Liver (tissue), 9 donors: ENCODE results near the gene TMUB1. TPM values are rescaled to one million over a fixed set of nuclear protein-coding genes. Genes with fewer than 3 reads are reported as not detected.

Experiments used
- DNase-seq: peaks from one replicate; pipeline ENCODE4 v3.0.0-alpha.2; 2017; ENCODE audit warnings: low spot score
- H3K27ac ChIP-seq, 2 donors: one replicate each; pipeline ENCODE4 v1.7.0; 2013; ENCODE audit warnings: inconsistent platforms in 2 of 2, low read length in 2 of 2, control low read depth in 1 of 2, low read depth in 1 of 2, mild to moderate bottlenecking in 1 of 2
- H3K27me3 ChIP-seq, 4 donors: one replicate each; pipeline versions ENCODE4 v1.6.1 to v1.7.0; 2013; ENCODE audit warnings: low read length in 3 of 4, inconsistent platforms in 1 of 4, mild to moderate bottlenecking in 1 of 4, moderate library complexity in 1 of 4; ENCODE audit not compliant: control insufficient read depth in 4 of 4, insufficient read depth in 4 of 4
- H3K36me3 ChIP-seq, 4 donors: one replicate each; pipeline versions ENCODE4 v1.6.1 to v1.7.0; 2013; ENCODE audit warnings: low read length in 3 of 4, mild to moderate bottlenecking in 3 of 4, low read depth in 1 of 4, moderate library complexity in 1 of 4; ENCODE audit not compliant: control insufficient read depth in 4 of 4, insufficient read depth in 3 of 4
- H3K4me1 ChIP-seq, 4 donors: one replicate each; pipeline versions ENCODE4 v1.6.1 to v1.7.0; 2013; ENCODE audit warnings: low read length in 3 of 4, mild to moderate bottlenecking in 3 of 4, moderate library complexity in 1 of 4; ENCODE audit not compliant: control insufficient read depth in 4 of 4, insufficient read depth in 4 of 4
- H3K4me3 ChIP-seq, 3 donors: one replicate each; pipeline versions ENCODE4 v1.6.1 to v1.7.0; 2013; ENCODE audit warnings: low read length in 3 of 3, control low read depth in 1 of 3, low read depth in 1 of 3, mild to moderate bottlenecking in 1 of 3
- H3K9ac ChIP-seq, 2 donors: one replicate each; pipeline ENCODE4 v1.7.0; 2013; ENCODE audit warnings: low read length in 2 of 2, mild to moderate bottlenecking in 2 of 2, moderate library complexity in 2 of 2, control low read depth in 1 of 2, low read depth in 1 of 2
- H3K9me3 ChIP-seq, 4 donors: one replicate each; pipeline versions ENCODE4 v1.6.1 to v1.7.0; 2013; ENCODE audit warnings: low read length in 3 of 4; ENCODE audit not compliant: control insufficient read depth in 4 of 4
- FOXA1 ChIP-seq: IDR thresholded peaks from 2 replicates; pipeline ENCODE4 v1.6.1; 2016; ENCODE audit warnings: antibody characterized with exemption
- FOXA2 ChIP-seq: IDR thresholded peaks from 2 replicates; pipeline ENCODE4 v1.6.1; 2016; ENCODE audit warnings: antibody characterized with exemption
- GABPA ChIP-seq, 2 donors: IDR thresholded peaks in 1 of 2; conservative IDR thresholded peaks in 1 of 2; 2 replicates each; pipeline ENCODE4 v1.6.1; 2016; ENCODE audit warnings: antibody characterized with exemption in 2 of 2, mild to moderate bottlenecking in 1 of 2, moderate library complexity in 1 of 2
- HNF4A ChIP-seq, 2 donors: conservative IDR thresholded peaks; 2 replicates each; pipeline ENCODE4 v1.6.1; 2016; ENCODE audit warnings: antibody characterized with exemption in 2 of 2, mild to moderate bottlenecking in 2 of 2
- HNF4G ChIP-seq: IDR thresholded peaks from 2 replicates; pipeline ENCODE4 v1.6.1; 2016; ENCODE audit warnings: antibody characterized with exemption
- JUND ChIP-seq, 2 donors: IDR thresholded peaks; 2 replicates each; pipeline ENCODE4 v1.6.1; 2016; ENCODE audit warnings: antibody characterized with exemption in 2 of 2
- NR2F2 ChIP-seq: IDR thresholded peaks from 2 replicates; pipeline ENCODE4 v1.6.1; 2016; ENCODE audit warnings: antibody characterized with exemption
- SP1 ChIP-seq: IDR thresholded peaks from 2 replicates; pipeline ENCODE4 v1.6.1; 2018; ENCODE audit warnings: antibody characterized with exemption, mild to moderate bottlenecking
- TAF1 ChIP-seq: conservative IDR thresholded peaks from 2 replicates; pipeline ENCODE4 v1.6.1; 2016; ENCODE audit warnings: antibody characterized with exemption, mild to moderate bottlenecking
- YY1 ChIP-seq: IDR thresholded peaks from 2 replicates; pipeline ENCODE4 v1.6.1; 2016; ENCODE audit warnings: antibody characterized with exemption, mild to moderate bottlenecking
- WGBS: extraction: QIAGEN DNeasy Blood & Tissue Kit; methylation state at CpG from one replicate; pipeline ENCODE4 v1.1.7; 2013; 5-methylcytosine and 5-hydroxymethylcytosine counted together
- polyA plus RNA-seq, 2 donors: library from polyadenylated mRNA; stranded (reverse) in 1 of 2; unstranded in 1 of 2; fragments of 200-250 nt in 1 of 2; fragments of >200 nt in 1 of 2; fragmentation: Nextera tagmentation in 1 of 2; extraction: Ambion mirVana in 1 of 2; gene quantifications; one replicate each; pipeline versions ENCODE4 v1.2.1 to v1.2.3, GENCODE V29; 2013 to 2015
- total RNA-seq, 2 donors: library from RNA; depleted of rRNA; stranded (reverse); fragments of >200 nt; gene quantifications; one replicate each; pipeline ENCODE4 v1.2.3, GENCODE V29; 2014
- TF ChIP-seq, protein P1 (sequence below): IDR thresholded peaks from 2 replicates; pipeline ENCODE4 v1.6.1; 2016; ENCODE audit warnings: antibody characterized with exemption, mild to moderate bottlenecking
- TF ChIP-seq, protein P2 (sequence below): IDR thresholded peaks from 2 replicates; pipeline ENCODE4 v1.6.1; 2016; ENCODE audit warnings: antibody characterized with exemption
- TF ChIP-seq, protein P3 (sequence below): IDR thresholded peaks from 2 replicates; pipeline ENCODE4 v1.6.1; 2016; ENCODE audit warnings: antibody characterized with exemption
- TF ChIP-seq, protein P4 (sequence below): fragments of 150-350 bp; IDR thresholded peaks from 2 replicates; pipeline ENCODE4 v1.5.1; 2017; ENCODE audit warnings: improper control_type of control experiment, low read depth, low read length; ENCODE audit not compliant: missing input control
- TF ChIP-seq, protein P5 (sequence below): IDR thresholded peaks from 2 replicates; pipeline ENCODE4 v1.6.1; 2016; ENCODE audit warnings: antibody characterized with exemption
- donor health status: healthy.
- donor health status: healthy.
- donor health status: healthy.
- donor health status: healthy.
- donor health status: healthy.

TMUB1 gene
- total and polyA plus RNA-seq, 4 donors: 15.1 to 51.7 (median 30.5) TPM

DNA sequence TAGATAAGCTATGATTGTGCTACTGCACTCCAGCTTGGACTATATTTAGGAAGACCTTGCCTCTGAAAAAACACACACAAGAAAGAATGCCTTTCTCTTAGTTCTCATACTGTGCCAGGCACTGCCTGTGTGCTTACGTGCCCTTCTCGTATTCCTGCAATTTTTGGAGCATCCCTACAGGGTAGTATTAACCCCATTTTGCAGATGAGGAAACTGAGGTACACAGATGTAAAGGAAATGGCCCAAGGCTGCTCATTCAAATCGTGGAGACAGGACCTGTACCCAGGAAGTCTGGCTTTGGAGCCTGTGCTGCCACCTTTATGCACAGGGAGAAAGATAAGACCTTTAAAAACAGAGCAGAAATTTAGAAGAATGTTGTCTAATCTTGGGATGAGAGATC is 19.7 kb upstream of the TMUB1 start:
- Histone ChIP-seq H3K36me3 (peaks cover 0 to 4% (median 1%) of the 10 kb centered on the region in 4 donors), H3K9ac (no peak overlapping the region), H3K4me3 (no peak overlapping the region), H3K9me3 (no peaks in the 10 kb centered on the region), H3K27ac (no peak overlapping the region), H3K27me3 (no peaks in the 10 kb centered on the region), H3K4me1 (no peaks in the 10 kb centered on the region)
- no peak for DNase-seq
- 85% methylated on average over 3 of the region's 3 CpGs for WGBS
- TF ChIP-seq NR2F2 (no peak), FOXA1 (no peak), GABPA (IDR thresholded peaks at IDR 0.05 in 1 of 2, conservative IDR thresholded peaks at IDR 0.05 in 1 of 2) (no peak)
- TF ChIP-seq, protein P1, sequence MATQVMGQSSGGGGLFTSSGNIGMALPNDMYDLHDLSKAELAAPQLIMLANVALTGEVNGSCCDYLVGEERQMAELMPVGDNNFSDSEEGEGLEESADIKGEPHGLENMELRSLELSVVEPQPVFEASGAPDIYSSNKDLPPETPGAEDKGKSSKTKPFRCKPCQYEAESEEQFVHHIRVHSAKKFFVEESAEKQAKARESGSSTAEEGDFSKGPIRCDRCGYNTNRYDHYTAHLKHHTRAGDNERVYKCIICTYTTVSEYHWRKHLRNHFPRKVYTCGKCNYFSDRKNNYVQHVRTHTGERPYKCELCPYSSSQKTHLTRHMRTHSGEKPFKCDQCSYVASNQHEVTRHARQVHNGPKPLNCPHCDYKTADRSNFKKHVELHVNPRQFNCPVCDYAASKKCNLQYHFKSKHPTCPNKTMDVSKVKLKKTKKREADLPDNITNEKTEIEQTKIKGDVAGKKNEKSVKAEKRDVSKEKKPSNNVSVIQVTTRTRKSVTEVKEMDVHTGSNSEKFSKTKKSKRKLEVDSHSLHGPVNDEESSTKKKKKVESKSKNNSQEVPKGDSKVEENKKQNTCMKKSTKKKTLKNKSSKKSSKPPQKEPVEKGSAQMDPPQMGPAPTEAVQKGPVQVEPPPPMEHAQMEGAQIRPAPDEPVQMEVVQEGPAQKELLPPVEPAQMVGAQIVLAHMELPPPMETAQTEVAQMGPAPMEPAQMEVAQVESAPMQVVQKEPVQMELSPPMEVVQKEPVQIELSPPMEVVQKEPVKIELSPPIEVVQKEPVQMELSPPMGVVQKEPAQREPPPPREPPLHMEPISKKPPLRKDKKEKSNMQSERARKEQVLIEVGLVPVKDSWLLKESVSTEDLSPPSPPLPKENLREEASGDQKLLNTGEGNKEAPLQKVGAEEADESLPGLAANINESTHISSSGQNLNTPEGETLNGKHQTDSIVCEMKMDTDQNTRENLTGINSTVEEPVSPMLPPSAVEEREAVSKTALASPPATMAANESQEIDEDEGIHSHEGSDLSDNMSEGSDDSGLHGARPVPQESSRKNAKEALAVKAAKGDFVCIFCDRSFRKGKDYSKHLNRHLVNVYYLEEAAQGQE: no peak

DNA sequence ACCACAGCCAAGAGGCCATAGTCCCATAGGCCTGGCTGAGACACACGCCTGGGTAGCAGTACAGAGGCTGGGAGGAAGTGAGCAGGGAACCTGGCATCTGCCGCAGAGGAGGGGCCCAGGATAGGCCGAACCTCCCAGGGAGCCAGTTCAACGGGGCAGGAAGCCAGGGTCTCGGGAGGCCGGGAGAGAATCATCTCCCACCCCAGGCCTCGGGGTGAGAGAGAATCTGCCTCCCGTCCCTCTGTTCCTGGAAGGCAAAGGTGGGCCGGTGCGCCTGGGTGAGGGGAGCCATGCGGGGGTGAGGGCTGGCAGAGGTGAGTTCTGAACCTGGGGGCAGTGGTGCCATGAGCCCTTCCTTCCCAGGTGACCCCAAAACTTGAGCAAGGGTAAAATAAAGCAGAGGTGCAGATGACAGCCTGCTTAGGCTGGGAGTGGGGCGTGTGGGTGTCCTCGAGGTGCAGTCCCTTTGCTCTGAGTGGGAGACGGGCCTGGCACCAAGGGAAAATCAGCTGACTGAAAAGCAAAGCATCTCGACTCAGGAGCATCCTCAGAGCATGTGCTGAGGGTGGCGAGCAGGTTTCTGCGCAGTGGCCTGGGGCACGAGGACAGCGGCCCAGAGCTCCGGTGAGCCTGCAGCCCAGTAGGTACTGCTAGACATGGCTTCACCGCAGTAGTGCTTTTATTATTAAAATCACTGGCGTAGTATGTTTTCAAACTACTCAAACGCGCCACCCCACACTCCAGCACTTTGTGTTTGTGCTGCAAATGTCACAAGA is 18.5 kb upstream of the TMUB1 start:
- TF ChIP-seq SP1 (no peak), FOXA1 (no peak), HNF4A (conservative IDR thresholded peaks at IDR 0.05) (no peak), JUND (IDR thresholded peaks at IDR 0.05) (no peak), HNF4G (no peak), YY1 (no peak), FOXA2 (no peak), TAF1 (no peak), GABPA (IDR thresholded peaks at IDR 0.05 in 1 of 2, conservative IDR thresholded peaks at IDR 0.05 in 1 of 2) (no peak)
- TF ChIP-seq, protein P2, sequence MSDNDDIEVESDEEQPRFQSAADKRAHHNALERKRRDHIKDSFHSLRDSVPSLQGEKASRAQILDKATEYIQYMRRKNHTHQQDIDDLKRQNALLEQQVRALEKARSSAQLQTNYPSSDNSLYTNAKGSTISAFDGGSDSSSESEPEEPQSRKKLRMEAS: no peak
- TF ChIP-seq, protein P3, sequence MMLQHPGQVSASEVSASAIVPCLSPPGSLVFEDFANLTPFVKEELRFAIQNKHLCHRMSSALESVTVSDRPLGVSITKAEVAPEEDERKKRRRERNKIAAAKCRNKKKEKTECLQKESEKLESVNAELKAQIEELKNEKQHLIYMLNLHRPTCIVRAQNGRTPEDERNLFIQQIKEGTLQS: no peak
- TF ChIP-seq, protein P4, sequence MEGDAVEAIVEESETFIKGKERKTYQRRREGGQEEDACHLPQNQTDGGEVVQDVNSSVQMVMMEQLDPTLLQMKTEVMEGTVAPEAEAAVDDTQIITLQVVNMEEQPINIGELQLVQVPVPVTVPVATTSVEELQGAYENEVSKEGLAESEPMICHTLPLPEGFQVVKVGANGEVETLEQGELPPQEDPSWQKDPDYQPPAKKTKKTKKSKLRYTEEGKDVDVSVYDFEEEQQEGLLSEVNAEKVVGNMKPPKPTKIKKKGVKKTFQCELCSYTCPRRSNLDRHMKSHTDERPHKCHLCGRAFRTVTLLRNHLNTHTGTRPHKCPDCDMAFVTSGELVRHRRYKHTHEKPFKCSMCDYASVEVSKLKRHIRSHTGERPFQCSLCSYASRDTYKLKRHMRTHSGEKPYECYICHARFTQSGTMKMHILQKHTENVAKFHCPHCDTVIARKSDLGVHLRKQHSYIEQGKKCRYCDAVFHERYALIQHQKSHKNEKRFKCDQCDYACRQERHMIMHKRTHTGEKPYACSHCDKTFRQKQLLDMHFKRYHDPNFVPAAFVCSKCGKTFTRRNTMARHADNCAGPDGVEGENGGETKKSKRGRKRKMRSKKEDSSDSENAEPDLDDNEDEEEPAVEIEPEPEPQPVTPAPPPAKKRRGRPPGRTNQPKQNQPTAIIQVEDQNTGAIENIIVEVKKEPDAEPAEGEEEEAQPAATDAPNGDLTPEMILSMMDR: no peak
- TF ChIP-seq, protein P5, sequence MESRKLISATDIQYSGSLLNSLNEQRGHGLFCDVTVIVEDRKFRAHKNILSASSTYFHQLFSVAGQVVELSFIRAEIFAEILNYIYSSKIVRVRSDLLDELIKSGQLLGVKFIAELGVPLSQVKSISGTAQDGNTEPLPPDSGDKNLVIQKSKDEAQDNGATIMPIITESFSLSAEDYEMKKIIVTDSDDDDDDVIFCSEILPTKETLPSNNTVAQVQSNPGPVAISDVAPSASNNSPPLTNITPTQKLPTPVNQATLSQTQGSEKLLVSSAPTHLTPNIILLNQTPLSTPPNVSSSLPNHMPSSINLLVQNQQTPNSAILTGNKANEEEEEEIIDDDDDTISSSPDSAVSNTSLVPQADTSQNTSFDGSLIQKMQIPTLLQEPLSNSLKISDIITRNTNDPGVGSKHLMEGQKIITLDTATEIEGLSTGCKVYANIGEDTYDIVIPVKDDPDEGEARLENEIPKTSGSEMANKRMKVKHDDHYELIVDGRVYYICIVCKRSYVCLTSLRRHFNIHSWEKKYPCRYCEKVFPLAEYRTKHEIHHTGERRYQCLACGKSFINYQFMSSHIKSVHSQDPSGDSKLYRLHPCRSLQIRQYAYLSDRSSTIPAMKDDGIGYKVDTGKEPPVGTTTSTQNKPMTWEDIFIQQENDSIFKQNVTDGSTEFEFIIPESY: no peak
- WGBS: 90% methylated on average over 24 of the region's 24 CpGs
- H3K27me3 ChIP-seq: no peaks in the 10 kb centered on the region
- H3K4me1 ChIP-seq: no peaks in the 10 kb centered on the region
- H3K9ac ChIP-seq: no peak overlapping the region
- no peaks in the 10 kb centered on the region for H3K9me3 ChIP-seq
- DNase-seq: no peak
- H3K36me3 ChIP-seq: peaks cover 0 to 4% (median 1%) of the 10 kb centered on the region in 4 donors
- H3K27ac ChIP-seq: no peak overlapping the region
- H3K4me3 ChIP-seq: no peak overlapping the region
